ENCODE measurements around the gene NR2F1-AS1. TPM values are rescaled to one million over a fixed set of nuclear protein-coding genes. Genes with fewer than 3 reads are reported as not detected.

NR2F1-AS1 gene
- not detected for polyA plus RNA-seq (ENCODE audit: low read depth in 6 of 6)

DNA sequence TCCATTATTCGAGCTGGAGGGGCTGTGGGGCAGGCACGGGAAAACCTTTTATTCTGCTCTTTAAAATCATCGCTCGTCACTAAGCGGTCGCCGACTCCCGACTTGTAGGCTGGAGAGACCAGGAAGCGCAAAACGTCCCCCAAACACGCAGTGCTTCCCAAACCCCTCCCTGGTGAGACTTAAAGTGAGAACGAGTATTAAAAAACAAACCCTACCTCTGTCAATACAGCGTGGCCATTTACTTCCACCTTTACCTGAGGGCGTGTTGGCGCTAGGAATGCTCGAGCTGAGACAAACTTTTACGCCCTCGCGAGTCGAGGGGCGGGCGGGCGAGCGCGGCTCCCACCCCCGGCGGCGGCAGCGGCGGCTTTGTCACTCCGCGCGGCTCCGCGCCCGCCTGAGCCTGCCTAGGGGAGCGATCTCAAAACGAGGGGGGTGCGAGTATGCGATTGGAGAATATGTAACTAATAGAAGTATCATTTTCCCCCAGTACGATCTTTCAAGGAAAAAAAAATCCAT lies at the start of gene NR2F1-AS1:
NR2F1-AS1 (minus strand) TSS at position 293 of the 519 bp plus-strand sequence.
- Mint-ChIP-seq H3K4me1 (peaks cover 24 to 33% (median 24%) of the 10 kb centered on the region in 3 donors), H3K4me3 (peak within 1 kb of the TSS in 6 of 8 donors; percentile 58 to 90 (median 84)), H3K9me3 (peaks cover 0 to 3% (median 0%) of the 10 kb centered on the region in 7 donors), H3K36me3 (peaks cover under 1 to 15% of the 10 kb centered on the region in 2 donors), H3K27me3 (peaks cover 35 to 53% (median 41%) of the 10 kb centered on the region in 3 donors), H3K27ac (peak within 1 kb of the TSS in 4 of 6 donors; percentile 14 to 83 (median 81))
- ATAC-seq (ENCODE audit: low read depth in 2 of 2), result peak; percentile 30 to 32
- no peak for DNase-seq

GRCh38 chr5:93626801-93627200 lies 45.8 kb upstream of the NR2F1-AS1 start:
- H3K27ac Mint-ChIP-seq, result peak overlapping the region in 2 of 6 donors; percentile 23 to 54
- no peaks in the 10 kb centered on the region for H3K9me3 Mint-ChIP-seq
- peaks cover 13 to 14% of the 10 kb centered on the region in 2 donors for H3K36me3 Mint-ChIP-seq
- H3K27me3 Mint-ChIP-seq, result peaks cover 0 to 5% (median 5%) of the 10 kb centered on the region in 3 donors
- H3K4me1 Mint-ChIP-seq, result peaks cover 0 to 7% (median 2%) of the 10 kb centered on the region in 3 donors
- DNase-seq, result no peak
- no peak for ATAC-seq (ENCODE audit: low read depth in 2 of 2)
- no peak overlapping the region for H3K4me3 Mint-ChIP-seq

DNA sequence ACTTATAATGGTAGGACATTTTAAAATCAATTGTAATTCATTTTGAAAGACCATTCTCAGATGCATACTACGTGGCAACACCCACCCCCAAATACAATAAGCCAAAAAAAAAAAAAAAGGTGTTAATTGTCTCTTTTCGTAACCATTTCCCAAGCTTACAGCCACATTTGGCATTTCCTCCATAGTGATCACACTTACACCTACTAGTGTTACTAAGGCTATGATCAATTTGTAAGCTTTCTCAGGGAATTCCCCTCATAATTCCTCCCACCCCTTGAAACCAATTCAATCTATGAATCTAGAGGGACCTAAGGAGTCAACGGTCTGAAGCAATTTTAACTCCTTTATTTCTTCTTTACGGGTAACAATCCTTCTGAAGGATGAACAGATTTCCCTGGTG lies 42.1 kb upstream of the NR2F1-AS1 start:
- DNase-seq, result no peak
- peaks cover 8 to 13% (median 10%) of the 10 kb centered on the region in 3 donors for H3K27me3 Mint-ChIP-seq
- H3K4me3 Mint-ChIP-seq, result peak overlapping the region in 2 of 8 donors; percentile 16 to 35
- H3K9me3 Mint-ChIP-seq, result no peaks in the 10 kb centered on the region
- H3K4me1 Mint-ChIP-seq, result peaks cover 11 to 19% (median 14%) of the 10 kb centered on the region in 3 donors
- no peaks in the 10 kb centered on the region for H3K36me3 Mint-ChIP-seq
- ATAC-seq (ENCODE audit: low read depth in 2 of 2), result no peak
- peak overlapping the region in 3 of 6 donors; percentile 11 to 89 (median 42) for H3K27ac Mint-ChIP-seq

- peaks cover 11 to 19% (median 14%) of the 10 kb centered on the region in 3 donors for H3K4me1 Mint-ChIP-seq
- peak; percentile 52 for DNase-seq
- peak; percentile 69 to 77 for ATAC-seq (ENCODE audit: low read depth in 2 of 2)
- peak overlapping the region in 7 of 8 donors; percentile 34 to 97 (median 80) for H3K4me3 Mint-ChIP-seq
- no peaks in the 10 kb centered on the region for H3K36me3 Mint-ChIP-seq
- H3K9me3 Mint-ChIP-seq, result no peaks in the 10 kb centered on the region
- peaks cover 8 to 13% (median 10%) of the 10 kb centered on the region in 3 donors for H3K27me3 Mint-ChIP-seq
- H3K27ac Mint-ChIP-seq, result peak overlapping the region in 5 of 6 donors; percentile 9 to 89 (median 63)
Measured at GRCh38 chr5:93622240-93622885, 41.3 kb upstream of the NR2F1-AS1 start.

- peak in 1 of 2 donors; percentile 3 for ATAC-seq (ENCODE audit: low read depth in 2 of 2)
- Mint-ChIP-seq H3K4me1 (peaks cover 11 to 19% (median 14%) of the 10 kb centered on the region in 3 donors), H3K27me3 (peaks cover 8 to 14% (median 11%) of the 10 kb centered on the region in 3 donors), H3K36me3 (peaks cover 0 to 3% of the 10 kb centered on the region in 2 donors), H3K9me3 (no peaks in the 10 kb centered on the region), H3K27ac (peak overlapping the region in 5 of 6 donors; percentile 11 to 89 (median 66)), H3K4me3 (peak overlapping the region; percentile 73 to 97 (median 82))
- no peak for DNase-seq
Measured at GRCh38 chr5:93621327-93621798, 40.3 kb upstream of the NR2F1-AS1 start.

DNA sequence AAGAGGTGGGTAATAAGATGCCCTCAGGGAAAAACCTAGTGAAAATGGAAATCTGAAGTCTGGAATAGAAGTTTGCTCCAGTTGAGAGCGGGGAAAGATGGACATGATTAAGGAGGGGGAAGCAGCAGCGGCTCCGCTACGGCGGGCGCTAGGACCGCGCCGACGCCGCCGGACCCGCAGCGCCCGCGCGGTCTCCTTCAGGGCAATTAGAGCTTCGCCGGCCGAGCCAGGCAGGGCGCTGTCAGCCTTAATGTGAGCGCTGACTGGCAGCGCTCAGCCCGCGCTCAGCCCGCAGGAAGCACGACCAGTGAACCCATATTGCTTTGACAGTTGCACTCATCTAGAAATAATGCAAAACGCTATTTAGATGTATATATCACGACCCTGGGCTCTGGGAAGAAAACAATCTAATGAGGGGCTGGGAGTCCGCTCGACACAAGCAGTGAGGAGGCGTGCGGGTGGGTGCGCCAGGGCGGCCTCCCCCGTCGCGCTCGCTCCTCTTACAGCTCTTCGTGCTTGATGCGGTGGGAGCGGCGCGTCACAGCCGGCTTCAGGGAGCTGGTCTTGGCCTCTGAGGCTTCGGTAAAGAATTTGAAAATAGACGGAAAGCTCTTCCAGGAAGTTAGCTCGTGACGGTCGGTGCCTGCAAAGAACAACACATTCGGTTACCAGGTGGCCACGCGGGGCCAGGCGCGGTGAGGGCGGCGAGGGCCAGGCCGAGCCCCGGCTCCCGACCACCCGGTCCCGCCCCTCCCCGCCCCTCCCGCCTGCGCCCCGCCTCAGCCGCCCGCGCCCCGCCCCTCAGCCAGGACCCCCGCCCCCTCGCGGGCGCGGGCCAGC lies 39.7 kb upstream of the NR2F1-AS1 start:
- Mint-ChIP-seq H3K27me3 (peaks cover 8 to 18% (median 18%) of the 10 kb centered on the region in 3 donors), H3K9me3 (no peaks in the 10 kb centered on the region), H3K27ac (peak overlapping the region; percentile 60 to 99 (median 86)), H3K4me1 (peaks cover 11 to 19% (median 14%) of the 10 kb centered on the region in 3 donors), H3K4me3 (peak overlapping the region; percentile 86 to 99 (median 96)), H3K36me3 (peaks cover 0 to 4% of the 10 kb centered on the region in 2 donors)
- peak; percentile 78 to 79 for ATAC-seq (ENCODE audit: low read depth in 2 of 2)
- DNase-seq, result peak; percentile 57

GRCh38 chr5:93616538-93617174 lies 35.6 kb upstream of the NR2F1-AS1 start:
- peaks cover 0 to 9% (median 3%) of the 10 kb centered on the region in 7 donors for H3K9me3 Mint-ChIP-seq
- no peak for DNase-seq
- H3K36me3 Mint-ChIP-seq, result peaks cover 4 to 12% of the 10 kb centered on the region in 2 donors
- H3K27ac Mint-ChIP-seq, result no peak overlapping the region
- H3K27me3 Mint-ChIP-seq, result peaks cover 38 to 51% (median 48%) of the 10 kb centered on the region in 3 donors
- no peak for ATAC-seq (ENCODE audit: low read depth in 2 of 2)
- H3K4me3 Mint-ChIP-seq, result no peak overlapping the region
- H3K4me1 Mint-ChIP-seq, result peaks cover 15 to 21% (median 18%) of the 10 kb centered on the region in 3 donors

GRCh38 chr5:93612855-93613243 lies 31.8 kb upstream of the NR2F1-AS1 start:
- no peak for ATAC-seq (ENCODE audit: low read depth in 2 of 2)
- H3K4me1 Mint-ChIP-seq, result peaks cover 9 to 15% (median 12%) of the 10 kb centered on the region in 3 donors
- H3K27ac Mint-ChIP-seq, result no peak overlapping the region
- DNase-seq, result no peak
- peaks cover 4 to 25% of the 10 kb centered on the region in 2 donors for H3K36me3 Mint-ChIP-seq
- H3K4me3 Mint-ChIP-seq, result no peak overlapping the region
- peaks cover 0 to 21% (median 6%) of the 10 kb centered on the region in 7 donors for H3K9me3 Mint-ChIP-seq
- peaks cover 66 to 76% (median 69%) of the 10 kb centered on the region in 3 donors for H3K27me3 Mint-ChIP-seq

DNA sequence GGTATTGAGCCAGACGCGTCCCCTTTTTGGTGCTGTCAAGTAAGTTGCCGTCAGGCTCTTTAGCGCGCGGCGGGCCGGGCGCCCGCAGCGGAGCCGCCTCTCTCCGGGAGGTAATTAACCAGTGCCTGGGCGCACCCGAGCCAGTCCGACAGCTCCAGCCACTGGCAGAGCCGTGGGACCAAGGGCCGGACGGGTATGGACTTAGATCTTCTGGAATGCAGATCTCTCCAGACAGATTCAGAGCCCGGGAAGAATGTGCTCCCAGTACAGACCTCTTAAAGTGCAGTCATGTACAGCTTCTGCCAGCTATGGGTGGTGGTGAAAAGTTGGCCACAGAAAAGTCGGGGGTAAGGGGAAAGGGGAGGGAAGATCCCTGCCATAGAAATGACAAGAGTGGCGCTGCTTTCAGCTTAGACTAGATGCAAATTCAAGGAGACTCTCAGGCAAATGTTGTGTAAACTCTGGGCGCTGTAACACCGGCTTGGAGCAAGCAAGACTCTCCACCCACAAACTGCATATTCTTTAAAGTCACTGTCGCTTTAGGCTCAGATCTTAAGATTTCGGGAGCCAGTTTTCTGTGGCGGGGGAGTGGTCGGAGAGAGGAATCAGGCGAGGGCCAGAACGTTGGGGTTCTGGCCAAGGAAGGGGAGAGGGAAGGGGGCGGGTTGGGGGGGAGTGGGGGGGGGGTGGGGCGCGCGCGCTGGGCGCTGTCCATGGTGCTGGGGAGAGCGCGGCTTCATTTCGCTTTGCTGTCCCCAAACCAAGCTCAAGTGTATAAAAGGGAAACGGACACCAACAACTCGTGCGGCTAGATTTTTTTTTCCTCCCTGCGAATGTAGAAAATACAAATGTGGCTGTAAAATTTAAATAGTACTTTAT lies 31.2 kb upstream of the NR2F1-AS1 start:
- Mint-ChIP-seq H3K27me3 (peaks cover 73 to 82% (median 76%) of the 10 kb centered on the region in 3 donors), H3K9me3 (peaks cover 0 to 21% (median 6%) of the 10 kb centered on the region in 7 donors), H3K27ac (peak overlapping the region in 3 of 6 donors; percentile 71 to 78 (median 74)), H3K4me3 (peak overlapping the region in 2 of 8 donors; percentile 5 to 31), H3K4me1 (peaks cover 15 to 21% (median 18%) of the 10 kb centered on the region in 3 donors), H3K36me3 (peaks cover 4 to 25% of the 10 kb centered on the region in 2 donors)
- DNase-seq, result no peak
- no peak for ATAC-seq (ENCODE audit: low read depth in 2 of 2)

GRCh38 chr5:93611273-93611975 lies 30.4 kb upstream of the NR2F1-AS1 start:
- Mint-ChIP-seq H3K9me3 (peaks cover 0 to 21% (median 6%) of the 10 kb centered on the region in 7 donors), H3K4me3 (peak overlapping the region in 2 of 8 donors; percentile 2 to 55), H3K27ac (peak overlapping the region in 5 of 6 donors; percentile 11 to 74 (median 57)), H3K4me1 (peaks cover 15 to 22% (median 18%) of the 10 kb centered on the region in 3 donors), H3K36me3 (peaks cover 1 to 25% of the 10 kb centered on the region in 2 donors), H3K27me3 (peaks cover 78 to 82% (median 78%) of the 10 kb centered on the region in 3 donors)
- no peak for DNase-seq
- no peak for ATAC-seq (ENCODE audit: low read depth in 2 of 2)

DNA sequence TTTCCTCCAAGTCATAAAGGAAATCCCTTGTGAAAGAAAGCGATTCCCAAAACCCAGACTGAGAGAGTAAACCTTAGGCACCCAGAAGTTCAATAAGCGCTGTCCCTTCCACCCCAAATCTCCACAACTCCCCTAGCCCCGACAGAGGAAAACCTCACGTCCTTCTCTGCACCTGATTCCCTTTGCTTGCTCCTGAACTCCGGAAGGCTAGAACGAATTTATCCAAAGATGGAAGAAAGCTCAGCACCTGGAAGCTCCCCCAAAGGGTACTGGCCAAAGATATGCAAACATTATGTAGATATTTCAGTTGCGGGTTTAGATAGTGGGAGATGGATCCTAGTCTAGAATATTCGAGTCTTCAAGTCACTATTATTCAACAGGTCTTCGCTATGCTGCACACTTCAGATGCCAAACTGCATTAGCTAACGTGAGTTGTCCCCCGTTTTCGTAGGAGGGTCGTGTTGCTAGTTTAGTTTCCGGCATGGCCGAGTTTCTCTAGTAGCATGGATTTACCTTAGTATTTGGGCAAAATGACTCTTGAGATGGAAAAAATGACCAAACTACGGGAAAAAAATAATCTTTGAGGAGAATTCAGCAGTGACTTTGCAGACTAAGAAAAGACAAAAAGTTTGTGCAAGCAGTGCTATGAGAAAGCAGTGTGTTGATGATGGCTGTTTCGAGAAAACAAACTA lies 29.7 kb upstream of the NR2F1-AS1 start:
- peak overlapping the region in 3 of 8 donors; percentile 8 to 59 (median 35) for H3K4me3 Mint-ChIP-seq
- H3K9me3 Mint-ChIP-seq, result peaks cover 0 to 21% (median 6%) of the 10 kb centered on the region in 7 donors
- ATAC-seq (ENCODE audit: low read depth in 2 of 2) (no peak), DNase-seq (no peak)
- H3K36me3 Mint-ChIP-seq, result peaks cover 0 to 25% of the 10 kb centered on the region in 2 donors
- H3K4me1 Mint-ChIP-seq, result peaks cover 15 to 22% (median 18%) of the 10 kb centered on the region in 3 donors
- H3K27ac Mint-ChIP-seq, result peak overlapping the region in 3 of 6 donors; percentile 11 to 76 (median 46)
- H3K27me3 Mint-ChIP-seq, result peaks cover 80 to 85% (median 81%) of the 10 kb centered on the region in 3 donors

Data from naive B cell (primary cell).